Stimulated activated CD8-positive, alpha-beta memory T cell treated with anti-CD3 and anti-CD28 coated beads, Interleukin-15, amount 100 ng/mL, for 1 hour (primary cell): ENCODE data around the gene NOL4.

Source experiments
- DNase-seq: peaks from one replicate; pipeline ENCODE4 v3.0.0-alpha.2; 2020; ENCODE audit warnings: low read depth

Gene NOL4

DNA sequence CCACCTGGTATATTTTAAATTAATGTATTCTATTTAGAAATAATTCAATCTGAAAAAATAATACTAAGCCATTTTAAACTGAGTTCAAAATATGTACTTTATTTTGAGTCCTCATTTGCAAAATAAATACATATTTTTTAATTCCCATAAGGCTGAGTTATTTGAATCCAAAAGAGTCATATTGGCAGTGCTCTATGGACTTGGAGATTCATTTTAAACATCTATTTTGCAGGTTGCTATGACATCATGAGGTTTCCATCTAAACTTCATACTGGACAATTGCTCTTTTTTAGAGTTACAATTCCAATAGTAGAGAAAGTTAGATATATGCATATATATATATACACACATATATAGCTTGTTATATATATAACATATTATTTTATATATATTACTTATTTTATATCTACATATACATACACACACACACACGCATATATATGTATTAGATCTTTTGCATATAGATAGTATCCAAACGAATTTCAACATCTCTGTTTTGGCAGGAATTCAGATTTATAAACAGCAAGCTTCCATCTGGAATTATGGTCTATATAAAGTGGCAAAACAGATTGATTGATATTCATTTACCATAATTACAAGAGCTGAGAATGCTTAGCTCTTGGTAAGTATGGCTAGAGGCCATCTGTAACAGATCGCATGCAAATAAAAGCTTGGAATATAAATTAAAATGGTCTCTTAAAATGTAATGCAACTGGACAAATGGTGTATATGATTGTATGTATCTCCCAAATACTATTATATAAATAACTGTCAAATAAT is 34.9 kb downstream of the NOL4 start:
- no peak for DNase-seq
